NCI-H2029 (cell line): ENCODE measurements around the gene DMAC2L.
"Not testable (repeated sequence)": the region's sequence is repeated elsewhere in the genome, so short reads cannot be mapped to it uniquely, and the experiment has no call there.

ENCODE experiments used
- DNase-seq: peaks from one replicate; lab custom pipeline; 2025; lab: John Stamatoyannopoulos, UW

The DMAC2L gene, protein sequence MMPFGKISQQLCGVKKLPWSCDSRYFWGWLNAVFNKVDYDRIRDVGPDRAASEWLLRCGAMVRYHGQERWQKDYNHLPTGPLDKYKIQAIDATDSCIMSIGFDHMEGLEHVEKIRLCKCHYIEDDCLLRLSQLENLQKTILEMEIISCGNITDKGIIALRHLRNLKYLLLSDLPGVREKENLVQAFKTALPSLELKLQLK

GRCh38 chr14:50311972-50312733 is at the start of gene DMAC2L, which contains the start of gene L2HGDH:
Gene DMAC2L (plus strand): TSS chr14:50312324. CDS start chr14:50321488, 9,164 bp downstream.
Gene L2HGDH (minus strand): TSS chr14:50312229. CDS start chr14:50312150, 79 bp downstream.
- DNase-seq: peak; percentile 98

GRCh38 chr14:50262865-50263264 is 49.3 kb upstream of the DMAC2L start:
- no peak for DNase-seq

DNA sequence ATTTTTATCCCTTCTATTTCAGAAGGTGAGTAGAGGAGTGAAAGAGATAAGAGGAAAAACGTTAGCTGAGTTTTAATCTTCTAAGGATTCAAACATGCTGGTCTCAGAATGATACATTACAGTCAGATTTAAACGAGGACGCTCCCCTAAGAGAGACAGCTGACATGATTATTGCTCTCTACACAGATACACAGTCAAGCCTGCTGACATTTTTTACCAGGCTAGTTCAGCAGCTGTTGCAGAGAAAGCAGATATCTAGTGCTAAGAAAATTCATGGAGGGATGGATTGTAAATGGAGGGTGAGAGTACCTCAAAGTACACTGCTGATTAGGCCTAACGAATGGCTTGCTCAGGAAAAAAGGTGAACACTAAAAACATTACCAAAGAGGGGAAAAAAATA is 48.8 kb upstream of the DMAC2L start:
- DNase-seq: no peak

DNA sequence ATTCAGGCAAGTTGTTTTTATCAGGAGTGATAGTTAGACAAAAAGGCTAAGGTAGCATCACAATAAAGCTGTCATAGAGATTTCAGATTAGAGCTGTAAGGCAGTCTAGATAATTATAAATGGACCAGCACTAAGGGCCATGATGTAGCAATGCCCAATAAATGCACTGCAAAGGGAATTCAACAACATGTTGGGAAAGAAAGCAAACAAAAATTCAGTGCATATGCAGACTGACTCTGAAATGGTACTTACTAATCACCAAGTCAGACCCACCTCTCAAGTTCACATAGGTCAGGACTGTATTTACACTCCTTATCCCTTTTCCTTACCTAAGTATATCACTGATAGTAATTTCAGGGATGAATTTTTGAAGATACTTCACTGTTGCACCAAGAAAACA is 47.1 kb upstream of the DMAC2L start:
- DNase-seq: no peak

DNA sequence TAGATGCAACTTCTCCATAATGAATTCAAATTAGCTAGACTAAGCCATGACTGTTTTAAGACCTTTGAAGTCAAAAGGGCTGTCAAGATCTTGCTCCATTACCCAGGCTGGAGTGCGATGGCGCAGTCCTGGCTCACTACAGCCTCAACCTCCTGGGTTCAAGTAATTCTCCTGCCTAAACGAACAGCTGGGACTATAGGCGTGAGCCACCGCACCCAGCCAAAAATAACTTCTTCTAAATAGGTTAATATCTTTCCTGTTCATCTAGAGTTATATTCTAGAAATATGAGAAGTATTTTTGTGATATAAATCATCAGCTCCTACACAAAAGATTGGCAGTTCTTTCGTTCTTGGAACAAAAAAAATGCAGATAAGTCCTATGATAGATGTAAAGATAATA is 41.2 kb upstream of the DMAC2L start:
- DNase-seq: no peak

- no peak for DNase-seq
Measured at GRCh38 chr14:50272498-50272897, 39.6 kb upstream of the DMAC2L start.

DNA sequence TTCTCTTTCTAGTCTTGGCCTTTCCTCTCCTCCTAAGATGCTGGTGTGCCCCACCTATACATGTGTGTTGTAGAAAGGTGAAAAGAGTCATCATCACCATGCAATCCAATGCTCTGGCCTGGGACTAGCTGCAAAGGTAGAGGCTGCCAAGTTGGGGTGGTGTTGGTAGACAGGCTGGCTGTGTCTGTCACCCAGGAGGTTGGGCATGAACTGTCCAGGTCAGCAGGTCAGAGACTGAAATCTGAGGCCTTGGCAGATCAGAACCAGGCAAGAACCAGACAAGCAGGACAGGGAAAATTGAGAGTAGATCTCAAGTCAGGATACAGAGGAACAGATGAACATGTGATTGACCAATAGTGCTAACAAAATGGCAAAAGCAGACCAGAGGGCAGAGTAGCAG is 26.3 kb upstream of the DMAC2L start:
- DNase-seq: no peak

DNA sequence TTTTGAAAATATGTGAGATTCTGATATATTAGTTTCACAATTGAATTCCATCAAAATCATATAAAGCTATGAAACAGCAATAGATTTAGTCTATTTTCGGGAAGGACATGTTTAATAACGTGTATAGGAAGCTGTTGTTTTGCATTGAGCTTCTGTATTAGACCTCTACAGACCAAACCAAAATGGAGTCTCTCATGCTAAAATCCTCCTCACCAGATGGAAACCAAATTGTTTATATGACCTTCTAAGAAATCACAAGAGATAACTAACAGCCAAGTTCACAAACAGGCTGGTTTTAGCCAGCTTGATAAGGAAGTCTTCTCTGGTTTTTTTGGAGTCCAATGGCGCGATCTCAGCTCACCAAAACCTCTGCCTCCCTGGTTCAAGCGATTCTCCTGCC is 24.0 kb upstream of the DMAC2L start:
- DNase-seq: no peak

GRCh38 chr14:50290306-50290705 is 21.8 kb upstream of the DMAC2L start:
- no peak for DNase-seq

GRCh38 chr14:50299585-50299984 is 12.5 kb upstream of the DMAC2L start:
- DNase-seq: no peak

DNA sequence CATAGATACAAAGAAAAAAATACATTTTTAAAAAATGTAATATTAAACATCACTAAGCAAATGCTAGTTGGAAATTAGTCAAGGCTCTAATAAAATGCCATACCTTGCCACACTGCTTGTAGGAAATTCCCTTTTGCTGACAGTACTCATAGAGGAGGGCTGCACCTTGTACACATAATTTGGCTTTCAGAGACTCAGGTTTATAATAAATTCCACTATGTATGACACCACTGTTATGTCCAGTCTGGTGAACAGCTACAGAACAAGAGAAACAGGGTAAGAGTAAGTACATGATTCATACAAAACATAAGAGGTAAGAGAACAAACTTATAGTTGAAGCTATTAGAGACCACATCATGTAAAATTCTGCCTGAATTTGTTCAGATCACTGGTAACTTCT is 10.2 kb upstream of the DMAC2L start:
- DNase-seq: no peak

GRCh38 chr14:50303744-50304471 is 8.2 kb upstream of the DMAC2L start:
- no peak for DNase-seq

DNA sequence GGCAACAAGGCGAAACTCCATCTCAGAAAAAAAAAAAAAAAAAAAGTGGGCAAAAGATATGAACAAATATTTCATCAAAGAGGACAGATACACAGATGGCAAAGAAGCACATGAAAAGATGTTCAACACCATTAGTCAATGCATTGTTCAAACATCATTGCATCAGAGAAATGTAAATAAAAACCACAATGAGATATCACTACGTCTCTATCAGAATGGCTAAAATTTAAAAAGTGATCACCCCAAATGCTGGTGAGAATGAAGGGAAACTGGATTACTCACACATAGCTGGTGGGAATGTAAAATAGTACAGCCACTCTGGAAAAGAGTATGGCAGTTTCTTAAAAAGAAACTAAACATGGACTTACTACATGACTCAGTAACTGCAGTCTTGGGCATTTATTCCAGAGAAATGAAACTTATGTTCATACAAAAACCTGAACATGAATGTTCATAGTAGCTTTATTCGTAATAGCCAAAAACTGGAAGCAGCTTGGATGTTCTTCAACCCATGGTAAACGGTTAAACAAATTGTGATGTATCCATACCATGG is 3.7 kb upstream of the DMAC2L start:
- no peak for DNase-seq

- DNase-seq: no peak
Measured at GRCh38 chr14:50310445-50310844, 1.7 kb upstream of the DMAC2L start.

DNA sequence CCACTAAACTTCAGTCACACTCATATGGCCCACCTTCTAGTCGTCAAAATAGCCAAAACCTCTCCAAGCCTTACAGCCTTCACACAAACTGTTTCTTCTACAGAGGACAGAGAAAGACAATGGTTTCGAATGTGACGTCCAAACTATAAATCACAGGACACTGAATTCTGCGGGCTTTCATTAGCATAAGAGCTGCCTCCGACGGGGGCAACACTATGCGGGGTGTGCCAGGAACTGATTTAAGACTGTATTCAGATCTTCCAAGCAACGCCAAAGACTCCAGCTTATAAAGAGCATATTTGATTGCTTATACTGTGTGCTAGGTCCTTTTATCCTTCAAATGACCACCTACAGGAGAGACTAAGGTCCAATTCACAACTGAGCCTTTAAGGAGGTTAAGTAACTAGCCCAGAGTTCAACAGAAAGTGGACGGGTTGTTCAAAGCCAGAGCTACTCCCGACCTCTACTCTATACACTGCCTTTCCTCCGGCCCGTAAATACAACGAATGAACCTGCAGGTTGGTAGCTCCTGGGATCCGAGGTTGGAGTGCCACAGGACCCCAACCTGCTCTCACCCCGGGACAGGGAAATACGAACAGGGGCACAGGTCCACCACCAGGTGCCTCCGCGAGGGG is 670 bp upstream of the DMAC2L start:
- DNase-seq: peak; percentile 18

DNA sequence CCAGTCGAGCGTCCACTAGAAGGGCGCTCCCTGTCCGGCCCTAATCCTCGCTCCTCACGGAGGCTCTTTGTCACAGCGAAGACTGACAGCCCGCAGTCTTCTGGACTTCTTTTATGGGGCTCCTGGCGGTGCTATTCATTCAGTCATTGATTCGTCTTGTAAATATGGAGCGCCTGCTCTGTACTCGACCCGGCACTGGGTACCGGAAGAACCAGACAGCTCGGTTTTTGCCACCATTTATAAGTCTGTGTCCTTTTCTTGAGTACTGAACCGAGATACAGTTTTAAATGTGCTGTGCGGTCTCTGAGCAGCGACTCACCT is 570 bp downstream of the DMAC2L start:
- DNase-seq: peak; percentile 73

DNA sequence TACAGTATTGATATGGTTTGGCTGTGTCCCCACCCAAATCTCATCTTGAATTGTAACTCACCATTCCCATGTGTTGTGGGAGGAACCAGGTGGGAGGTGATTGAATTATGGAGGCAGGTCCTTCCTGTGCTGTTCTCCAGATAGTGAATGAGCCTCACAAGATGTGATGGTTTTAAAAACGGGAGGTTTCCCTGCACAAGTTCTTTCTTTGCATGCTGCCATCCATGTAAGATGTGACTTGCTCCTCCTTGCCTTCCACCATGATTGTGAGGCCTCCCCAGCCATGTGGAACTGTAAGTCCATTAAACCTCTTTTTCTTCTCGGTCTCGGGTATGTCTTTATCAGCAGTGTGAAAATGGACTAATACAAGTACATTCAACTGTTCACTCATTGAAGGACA is 2.0 kb downstream of the DMAC2L start:
- DNase-seq: not testable (repeated sequence)

DNA sequence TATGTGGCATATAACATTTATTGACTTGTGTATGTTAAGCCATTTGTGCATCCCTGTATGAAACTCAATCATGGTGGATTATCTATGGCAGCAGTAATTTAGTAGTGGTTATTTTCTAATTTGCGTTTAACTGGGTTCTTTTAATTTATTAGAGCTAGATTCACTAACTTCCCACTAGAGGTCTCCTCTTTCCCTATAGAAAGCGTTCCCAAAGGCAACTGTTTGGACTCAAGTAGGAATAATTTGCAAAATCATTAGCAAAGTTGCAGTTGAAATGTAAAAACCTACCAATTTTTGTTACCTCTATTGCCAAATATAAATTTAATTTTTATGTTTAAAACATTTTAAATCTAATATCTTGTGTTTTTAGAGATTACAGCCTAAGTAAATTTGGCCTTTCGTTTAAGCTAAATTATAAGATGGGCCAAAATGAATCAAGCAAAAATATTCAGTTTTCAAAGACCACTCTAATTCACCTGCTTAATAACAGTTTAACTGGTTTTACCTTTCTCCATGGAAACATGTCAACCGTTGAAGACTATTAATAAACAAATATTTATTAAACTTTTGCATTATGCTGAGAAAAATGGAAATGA is 6.0 kb downstream of the DMAC2L start:
- DNase-seq: peak; percentile 30

- DNase-seq: no peak
Measured at GRCh38 chr14:50319293-50319692, 7.2 kb downstream of the DMAC2L start.

- DNase-seq: no peak
Measured at GRCh38 chr14:50319721-50320120, 7.6 kb downstream of the DMAC2L start.

GRCh38 chr14:50320283-50320682 is 8.2 kb downstream of the DMAC2L start:
- no peak for DNase-seq
